Measurements from ENCODE around the gene UNC5C.

UNC5C gene

DNA sequence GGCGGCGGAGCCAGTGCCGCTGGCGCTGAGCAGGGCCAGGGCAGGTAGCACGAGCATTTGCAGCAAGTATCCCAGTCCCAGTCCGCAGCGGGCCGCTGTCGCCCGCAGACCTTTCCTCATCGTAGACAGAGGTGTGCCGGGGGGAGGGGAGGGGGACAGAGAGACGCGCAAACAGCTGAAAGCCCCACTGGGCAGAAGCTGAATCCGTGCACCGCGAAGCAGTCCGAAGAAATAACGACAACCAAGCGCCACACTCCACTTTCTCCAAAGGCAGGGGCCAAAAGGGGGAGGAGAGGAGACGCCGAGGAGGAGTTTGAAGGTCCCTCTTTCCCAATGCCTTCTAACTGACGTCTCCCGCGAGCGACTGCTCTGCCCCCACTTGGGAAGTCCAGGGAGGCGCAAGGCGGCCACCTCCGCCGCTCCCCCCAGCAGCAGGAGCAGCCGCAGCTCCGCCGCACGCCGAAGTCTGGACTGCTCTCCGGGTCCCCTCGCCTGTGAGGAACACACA is at the start of gene UNC5C:
UNC5C (minus strand) TSS at position 236 of the 508 bp plus-strand sequence.
- no peak for DNase-seq

DNA sequence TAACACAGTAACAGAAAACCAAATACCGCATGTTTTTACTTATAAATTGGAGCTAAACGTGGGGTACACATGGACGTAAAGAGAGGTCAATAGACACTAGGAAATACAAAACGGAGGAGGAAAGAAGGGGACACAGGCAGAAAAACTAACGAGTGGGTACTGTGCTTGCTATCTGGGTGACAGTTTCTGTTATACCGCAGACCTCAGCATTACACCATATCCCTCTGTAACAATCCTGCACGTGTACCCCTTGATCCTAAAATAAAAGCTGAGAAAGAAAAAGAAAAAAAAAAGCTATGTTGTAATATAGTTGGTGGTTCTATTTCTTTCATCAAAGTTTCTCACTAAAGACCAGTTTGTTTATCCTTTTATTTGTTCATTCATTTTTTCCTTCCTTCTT is 47.9 kb upstream of the UNC5C start:
- DNase-seq = no peak

DNA sequence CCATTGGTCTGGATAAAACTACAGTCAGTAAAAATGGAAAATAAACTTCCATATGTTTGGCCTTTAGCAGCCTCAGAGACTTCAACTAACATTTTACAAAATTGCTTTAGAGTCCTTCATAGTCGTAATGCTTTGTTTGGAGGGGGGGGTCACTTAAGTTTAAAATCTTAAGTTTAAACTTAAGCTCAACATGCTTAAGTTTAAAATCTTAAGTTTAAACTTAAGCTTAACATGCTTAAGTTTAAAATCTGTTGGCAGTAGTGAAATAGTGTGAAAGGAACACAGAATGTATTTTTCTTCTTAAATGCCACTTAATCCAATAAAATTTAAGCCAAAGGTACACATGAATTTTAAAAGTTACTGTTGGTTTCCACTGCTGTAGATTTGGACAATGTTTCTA is 45.9 kb upstream of the UNC5C start:
- no peak for DNase-seq

DNA sequence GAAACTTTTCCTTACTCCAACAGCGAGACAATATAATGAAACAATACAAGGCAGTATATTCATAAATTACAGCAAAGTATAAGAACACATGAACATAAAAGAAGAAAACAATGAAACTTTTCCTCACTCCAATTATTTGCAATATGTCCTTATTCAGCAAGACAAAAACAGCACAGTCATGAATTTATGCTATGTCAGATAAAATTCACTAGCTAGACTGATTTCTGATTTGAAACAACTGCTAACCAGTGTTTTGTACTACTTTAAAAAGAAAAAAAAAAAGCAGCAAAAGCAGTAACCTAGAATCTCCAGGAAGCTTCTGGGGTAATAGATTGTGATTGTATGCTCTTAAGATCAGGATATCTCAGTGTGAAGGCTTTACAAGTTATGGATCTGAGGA is 45.2 kb upstream of the UNC5C start:
- DNase-seq = no peak

DNA sequence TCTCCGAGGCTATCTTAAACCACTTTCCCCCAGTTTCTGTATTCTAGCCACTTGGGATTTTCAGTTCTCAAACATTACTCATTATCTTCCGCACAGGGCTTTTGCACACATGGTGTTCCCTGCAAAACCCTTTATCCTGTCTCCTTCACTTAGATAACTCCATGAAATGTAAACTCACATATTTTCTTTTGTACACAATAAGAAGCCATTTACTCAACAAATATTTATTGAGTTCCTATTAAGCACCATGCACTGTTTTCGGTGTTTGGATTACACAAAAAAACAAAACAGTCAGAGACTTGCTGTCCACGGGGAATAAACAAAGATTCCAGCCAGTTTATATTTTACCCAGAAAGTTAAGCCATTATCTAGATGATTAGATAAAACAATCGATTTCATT is 42.5 kb upstream of the UNC5C start:
- DNase-seq = no peak

DNA sequence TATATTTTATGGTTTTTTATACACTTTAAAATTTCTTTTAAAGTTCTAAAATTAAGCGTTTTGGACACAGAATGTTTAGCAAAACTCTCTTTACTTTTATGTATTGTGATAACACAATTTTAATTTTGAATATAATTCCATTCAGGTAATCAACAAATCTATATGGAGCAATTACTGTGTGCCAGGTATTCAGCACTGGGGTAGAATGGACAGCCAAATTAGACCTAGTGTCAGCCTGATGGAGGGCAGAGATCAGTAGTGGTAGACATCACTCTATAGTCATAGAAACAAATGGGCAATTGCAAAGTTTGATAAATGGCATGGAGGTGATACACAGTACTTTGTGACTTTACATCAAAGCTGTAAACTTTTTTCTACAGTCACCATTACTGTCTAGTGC is 41.8 kb upstream of the UNC5C start:
- DNase-seq = no peak

DNA sequence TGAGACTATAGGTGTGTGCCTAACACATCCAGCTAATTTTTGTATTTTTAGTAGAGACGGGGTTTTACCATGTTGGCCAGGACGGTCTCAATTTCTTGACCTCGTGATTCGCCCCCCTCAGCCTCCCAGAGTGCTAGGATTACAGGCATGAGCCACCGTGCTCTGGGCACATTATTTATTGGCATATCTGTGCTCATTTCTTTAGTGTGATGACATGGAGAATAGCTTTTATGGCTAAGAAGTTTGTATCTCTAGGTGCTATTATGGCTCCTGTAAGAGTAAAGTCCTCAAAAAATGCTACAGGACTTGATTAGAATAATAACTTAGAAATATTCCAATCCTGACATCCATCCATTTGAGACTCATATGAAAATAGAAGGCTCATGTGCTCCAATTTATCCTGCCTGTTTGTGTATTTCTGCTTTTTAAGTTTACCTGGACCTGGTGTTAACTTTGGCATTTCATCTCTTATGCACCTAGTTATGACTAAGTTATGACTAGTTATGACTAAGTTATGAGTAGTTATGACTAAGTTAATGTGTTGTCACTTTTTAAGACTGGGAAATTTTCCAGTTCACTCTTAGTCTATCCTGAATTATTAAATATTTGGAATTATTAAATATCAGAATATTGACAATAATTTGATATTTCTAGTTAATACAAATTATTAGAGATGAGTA is 36.4 kb upstream of the UNC5C start:
- no peak for DNase-seq

DNA sequence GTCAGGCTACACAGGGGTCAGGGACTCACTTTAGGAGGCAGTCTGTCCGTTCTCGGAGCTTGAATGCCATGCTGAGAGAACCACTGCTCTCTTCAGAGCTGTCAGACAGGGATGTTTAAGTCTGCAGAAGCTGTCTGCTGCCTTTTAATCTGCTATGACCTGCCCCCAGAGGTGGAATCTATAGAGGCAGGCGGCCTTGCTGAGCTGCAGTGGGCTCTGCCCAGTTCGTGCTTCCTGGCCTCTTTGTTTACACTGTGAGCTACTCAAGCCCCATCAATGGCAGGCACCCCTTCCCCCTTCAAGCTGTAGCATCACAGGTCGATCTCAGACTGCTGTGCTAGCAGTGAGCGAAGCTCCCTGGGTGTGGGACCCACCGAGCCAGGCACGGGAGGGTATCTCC is 31.5 kb upstream of the UNC5C start:
- DNase-seq = no peak

DNA sequence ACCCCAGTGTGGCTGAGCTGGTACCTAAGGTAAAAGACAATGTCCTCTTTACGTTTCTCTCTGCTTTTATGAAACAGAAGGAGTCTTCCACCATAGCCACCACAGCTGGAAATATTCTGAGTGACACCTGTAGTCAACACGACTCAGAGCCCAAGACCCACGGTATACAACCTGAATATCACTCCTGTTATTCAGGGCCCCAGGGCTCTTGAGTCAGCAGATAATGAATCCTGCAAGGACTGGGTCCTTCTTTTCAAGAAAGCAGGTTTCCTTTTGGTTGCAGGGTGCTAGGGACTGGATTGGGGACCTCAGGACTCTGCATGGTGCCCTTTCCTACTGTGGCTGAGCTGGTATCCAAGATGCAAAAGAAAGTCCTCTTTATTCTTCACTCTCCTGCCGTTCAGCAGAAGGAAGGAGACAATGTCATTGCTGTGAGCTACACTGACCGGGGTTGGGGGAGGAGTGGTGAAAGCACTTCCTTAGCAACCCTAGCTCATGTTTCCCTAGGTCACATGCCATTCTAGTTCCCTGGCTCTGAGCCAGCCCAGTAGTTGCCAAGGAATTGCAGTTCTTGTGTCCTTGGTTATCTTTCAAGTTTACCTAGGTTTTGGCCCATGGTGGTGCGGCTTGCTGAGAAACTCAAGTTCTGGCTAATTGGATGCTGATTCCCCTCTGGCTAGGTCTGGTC is 23.7 kb upstream of the UNC5C start:
- DNase-seq = no peak

DNA sequence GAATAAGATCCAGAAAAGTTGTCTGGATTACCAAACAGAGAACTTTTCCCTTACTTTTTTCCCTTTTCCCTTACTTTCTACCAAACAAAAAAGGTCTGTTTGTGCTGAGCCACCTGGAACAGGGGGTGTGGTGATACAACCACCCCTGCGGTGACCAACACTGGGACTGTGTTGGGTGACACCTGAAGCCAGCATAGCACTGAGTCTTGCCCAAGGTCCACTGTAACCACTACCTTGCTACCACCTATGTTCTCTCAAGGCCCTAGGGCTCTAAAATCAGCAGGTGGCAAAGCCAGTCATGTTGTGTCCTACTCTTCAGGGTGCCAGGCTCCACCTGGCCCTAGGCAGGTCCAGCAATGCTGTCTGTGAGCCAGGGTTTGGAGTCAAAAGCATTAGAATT is 22.8 kb upstream of the UNC5C start:
- DNase-seq = no peak

DNA sequence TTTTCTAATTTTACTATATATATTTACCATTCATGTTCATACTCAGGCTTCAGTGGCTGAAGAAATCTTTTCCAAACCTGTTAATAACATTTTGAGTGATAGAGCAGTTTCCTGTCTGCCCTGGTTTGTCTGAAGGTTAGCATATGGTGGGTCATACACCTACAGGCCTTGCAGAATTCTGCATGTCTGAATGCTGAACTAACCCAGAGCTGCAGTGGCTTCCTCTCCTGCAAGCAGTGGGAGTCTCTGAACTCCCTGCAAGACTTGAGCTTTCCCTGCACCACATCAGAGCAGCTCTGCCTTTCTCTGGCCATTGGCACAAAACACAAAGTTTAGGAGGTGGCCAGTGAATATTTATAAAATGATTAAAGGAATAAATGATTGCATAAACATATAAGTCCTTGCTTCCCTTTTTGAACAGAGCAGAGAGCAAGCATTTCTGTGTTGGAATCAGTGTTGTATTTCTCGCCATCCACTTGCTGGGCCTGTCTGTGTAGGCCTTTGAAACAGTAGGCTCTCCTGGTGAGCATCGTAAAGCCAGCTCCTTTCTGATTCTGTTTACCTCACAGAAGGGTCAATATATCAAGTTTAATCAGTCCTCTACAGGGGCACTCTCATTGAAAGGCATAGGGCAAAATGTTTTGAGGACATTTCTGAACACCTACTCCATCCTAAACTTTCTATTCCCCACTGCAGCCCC is 15.0 kb upstream of the UNC5C start:
- no peak for DNase-seq

DNA sequence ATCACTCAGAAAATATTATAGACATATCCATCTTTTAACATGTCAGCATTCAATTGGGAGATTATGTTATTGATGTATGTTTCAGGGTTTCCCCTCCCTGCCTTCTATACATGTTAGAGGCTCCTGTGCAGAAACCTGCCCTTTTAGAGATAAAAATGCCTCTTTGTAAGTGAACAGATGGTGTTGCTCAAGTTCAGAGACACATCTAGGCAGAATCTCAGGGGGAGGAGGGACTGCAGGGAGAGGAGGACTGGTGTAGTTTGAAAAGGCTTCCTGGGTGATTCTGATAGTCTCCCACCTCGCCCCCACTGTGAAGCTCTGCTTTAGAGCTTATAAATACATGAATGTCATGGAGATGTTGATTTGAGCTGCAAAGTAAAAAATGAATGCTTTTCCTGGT is 12.0 kb upstream of the UNC5C start:
- no peak for DNase-seq

DNA sequence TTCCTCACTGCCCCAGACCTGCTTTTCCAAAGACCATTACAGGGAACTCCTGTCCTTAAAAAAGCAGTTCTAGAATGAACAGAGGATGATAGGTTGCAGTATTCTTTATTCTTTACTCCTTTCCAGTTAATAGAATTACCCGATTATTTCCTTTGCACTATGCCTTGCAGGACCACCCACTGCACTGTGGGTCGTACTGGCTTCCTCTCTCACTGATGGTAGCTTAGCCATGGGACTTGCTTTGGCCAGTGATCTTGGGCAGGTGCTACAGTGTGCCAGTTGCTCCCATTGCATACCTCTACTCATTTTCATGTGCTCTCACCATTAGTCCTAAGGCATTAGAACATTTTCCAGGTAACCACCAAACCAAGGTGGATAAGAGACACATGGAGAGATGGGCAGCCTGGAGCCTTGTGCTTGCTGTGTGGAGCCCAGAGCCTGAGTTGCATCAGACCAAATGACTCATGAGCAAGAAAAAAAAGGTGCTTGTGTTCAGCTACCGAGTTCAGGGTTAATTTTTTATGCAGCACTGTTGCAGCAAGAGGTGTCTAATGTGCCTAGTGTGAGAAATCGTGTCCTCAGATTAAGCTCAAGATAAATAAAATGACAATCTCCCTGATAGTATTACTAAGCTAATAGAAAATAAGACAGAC is 7.6 kb upstream of the UNC5C start:
- DNase-seq = no peak

DNA sequence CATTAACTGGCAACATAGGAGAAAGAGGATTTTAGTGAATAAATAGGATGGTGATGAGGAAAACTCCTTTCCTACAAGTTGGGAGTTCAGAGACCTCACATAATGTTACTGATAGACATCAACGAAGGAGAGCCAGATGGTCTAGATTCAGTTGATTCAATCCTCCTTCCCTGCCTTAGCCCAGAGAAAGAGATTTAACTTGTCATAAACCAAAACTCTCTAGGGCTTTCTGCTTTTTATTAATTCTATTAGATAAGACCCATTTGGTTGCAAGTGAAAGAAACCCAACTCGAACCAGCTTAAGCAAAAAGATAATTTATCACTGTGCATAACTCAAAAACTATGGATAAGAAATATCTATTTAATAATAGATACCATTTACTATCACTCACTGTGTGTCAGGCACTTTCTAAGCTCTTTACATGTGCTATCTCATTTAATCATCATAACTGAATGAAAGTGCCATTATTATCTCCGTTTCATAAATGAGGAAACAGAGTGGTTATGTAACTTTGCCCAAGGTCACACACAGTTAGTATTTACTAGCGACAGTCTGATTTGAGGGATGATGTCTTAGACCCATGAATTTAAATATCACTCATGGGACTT is 4.3 kb upstream of the UNC5C start:
- DNase-seq = no peak

DNA sequence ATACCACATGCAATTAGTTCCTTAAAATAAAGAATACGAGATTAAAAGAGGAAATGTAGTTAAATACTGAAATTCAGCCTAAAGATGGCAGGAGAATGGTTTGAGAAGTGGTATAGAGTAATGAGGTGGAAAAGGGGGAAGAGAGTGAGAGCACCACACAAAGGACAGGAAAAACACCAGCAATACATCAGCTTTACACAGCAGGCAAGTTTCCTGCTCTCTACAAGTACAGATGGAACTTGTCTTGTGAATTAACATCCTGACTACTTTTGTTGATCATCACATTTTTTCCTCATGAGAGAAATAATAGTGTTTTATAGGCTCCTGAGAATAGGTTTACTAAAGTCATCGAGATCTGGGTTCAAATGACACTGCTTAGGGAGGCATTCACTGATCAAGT is 2.9 kb upstream of the UNC5C start:
- no peak for DNase-seq

DNA sequence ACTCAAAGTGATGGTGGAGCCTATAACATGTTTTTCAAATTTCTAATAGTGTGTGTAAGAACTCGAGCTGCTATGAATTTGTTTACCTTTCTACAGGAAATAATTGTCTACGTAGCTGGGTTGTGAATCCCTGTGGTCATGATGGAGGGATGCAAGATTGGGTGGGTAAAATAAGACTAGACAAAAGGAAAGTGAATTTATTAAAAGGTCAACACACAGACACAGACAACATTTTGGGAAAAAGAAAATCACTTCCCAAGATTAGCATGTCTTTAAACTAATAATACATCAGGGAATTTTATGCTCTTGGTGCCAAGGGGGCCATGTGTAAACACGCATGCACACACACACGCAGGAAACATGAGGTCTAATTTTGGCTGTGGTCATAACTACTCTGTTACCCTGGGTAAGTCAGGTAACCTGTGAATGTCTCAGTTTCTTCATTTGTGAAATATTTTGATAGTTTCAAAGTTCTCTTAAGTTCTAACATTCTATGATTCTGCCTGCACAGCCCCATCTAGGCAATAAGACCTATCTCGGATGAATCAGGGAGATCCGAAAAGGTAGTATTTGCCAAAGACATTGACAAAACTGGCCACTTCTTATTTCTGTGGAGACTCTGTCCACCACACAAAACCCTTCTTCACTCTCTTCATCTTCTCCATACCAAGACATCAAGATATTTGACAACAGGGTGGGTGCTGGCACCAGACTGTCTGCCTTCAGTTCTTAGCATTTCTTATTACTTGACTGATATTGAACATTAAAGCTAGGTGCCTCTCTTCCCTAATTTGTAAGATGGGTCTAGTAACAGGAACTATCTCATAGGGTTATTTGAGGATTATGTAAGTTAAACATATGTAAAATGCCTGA is 1.6 kb upstream of the UNC5C start:
- DNase-seq = no peak

DNA sequence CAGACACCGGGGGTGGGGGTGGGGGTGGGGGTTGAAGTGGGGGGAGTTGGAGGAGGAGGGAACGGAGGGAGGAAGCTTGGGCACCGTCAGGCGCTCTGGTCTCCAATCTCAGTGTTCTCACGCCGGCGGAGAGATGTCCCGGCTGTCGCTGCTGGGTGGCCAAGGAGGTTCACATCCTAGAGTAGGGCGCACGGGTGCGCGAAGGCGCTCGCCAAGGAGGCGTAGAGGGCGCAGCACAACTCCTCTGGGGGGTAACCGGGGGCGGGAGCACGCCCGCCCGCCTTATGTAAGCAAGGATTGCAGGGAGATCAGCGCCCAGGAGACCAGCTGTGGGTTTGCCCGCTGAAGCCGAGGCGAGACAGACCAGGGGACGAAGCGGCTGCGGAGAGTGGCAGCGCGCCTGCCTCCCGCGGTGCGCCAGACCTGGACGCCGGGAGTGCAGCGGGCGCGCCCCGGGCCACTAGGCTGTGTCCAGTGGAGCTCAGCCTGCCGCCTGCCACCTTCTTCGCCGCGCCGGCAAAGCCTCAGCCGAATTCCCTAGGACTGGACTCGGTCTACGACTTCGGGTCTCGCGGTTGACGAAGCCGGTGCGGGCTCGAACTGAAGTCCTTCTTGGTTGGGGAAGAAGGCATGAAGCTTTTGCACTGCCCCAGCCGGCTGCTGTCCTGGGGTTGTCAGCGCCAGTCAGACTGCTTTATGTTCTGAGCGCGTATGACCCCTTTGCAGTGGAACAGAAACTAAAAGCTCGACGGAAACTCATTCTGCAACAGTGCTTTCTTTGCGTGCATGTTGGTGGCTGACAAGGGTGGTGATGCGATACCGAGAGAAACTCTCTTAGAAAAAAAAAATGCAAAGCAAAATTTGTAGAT is 707 bp upstream of the UNC5C start:
- DNase-seq = no peak

DNA sequence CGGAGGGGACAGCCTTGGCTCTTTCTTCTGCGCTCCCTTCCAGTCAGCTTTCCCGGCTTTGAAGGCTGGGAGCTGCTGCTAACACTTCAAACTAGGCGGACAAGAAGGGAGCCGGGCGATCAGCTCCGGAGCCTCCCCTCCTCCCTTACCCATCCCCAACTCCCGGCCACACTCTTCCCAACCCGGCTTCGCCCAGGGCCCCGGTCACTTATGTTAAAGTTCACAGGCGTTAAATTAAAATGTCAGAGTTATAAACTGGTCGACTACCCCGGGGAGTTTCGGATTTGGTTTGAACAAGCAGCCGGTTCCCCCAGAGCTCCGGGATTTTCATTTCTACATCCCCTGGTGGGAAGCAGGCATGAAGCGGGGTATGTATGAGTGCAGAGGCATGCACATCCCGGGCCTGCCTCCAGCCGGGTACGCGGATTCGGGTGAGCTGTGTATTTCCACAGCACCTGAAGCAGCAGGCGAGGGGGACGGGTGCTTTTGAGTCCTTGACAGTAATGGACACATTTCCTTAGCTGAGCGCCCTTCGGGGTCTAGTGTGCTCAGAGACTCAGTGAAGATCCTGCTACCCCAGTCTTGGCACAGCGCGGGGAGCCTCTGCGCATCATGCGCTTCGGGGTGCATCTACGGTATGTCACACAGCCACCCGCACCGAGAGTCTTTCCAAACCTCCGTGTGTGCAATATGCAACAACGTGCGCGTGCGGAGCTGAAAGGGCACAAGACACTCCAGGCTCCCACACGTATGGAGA is 880 bp downstream of the UNC5C start:
- no peak for DNase-seq

DNA sequence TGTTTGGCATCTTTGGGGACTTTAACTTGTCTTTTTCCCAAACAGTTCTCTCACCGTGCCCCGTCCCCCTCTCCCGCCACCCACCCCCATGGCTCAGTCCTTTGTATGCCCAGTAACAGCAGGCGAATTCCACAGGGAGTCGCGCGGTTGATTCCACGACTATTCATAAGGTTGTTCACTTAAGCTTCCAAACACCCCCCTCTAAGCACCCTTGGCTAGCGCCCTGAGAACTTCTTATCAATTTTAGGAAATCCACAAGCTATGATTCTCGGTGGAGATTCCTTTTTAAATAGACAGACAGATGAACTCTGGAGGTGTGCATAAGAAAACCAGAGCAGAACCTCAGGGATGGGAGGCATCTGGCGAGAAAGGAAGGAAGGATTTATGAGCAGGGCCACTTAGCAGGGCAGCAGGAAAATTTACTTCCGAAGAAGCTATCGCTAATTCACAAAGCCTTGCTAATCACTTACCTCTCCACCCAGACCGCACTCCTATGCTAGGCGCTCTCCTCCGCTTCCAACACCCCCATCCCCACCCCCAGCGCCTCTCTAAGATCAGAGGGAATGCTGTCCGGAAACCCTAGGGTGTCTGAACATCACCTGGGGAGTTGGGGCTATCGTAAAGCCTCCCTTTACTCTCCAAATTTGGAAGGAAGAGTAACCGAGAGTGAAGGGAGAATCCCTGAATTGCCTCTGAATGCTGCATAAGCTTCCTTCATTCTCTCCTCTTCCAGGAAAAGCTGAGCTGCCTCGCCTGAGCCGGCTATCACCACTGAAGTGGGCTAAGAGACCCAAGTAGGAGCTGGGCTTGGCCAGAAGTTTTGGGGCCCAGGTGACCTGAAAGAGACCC is 1.7 kb downstream of the UNC5C start:
- no peak for DNase-seq

All from activated CD4-positive, alpha-beta T cell treated with anti-CD3 and anti-CD28 coated beads for 4 hours (primary cell).